H9 (cell line): Measurements from ENCODE around the gene EFNA5. TPM values are rescaled to one million over a fixed set of nuclear protein-coding genes. Genes with fewer than 3 reads are reported as not detected.

ENCODE experiments used
- DNase-seq: peaks from one replicate; pipeline ENCODE4 v3.0.0-alpha.2; 2017
- H2AFZ ChIP-seq: one replicate; pipeline ENCODE4 v1.6.1; 2013; ENCODE audit warnings: mild to moderate bottlenecking, low read length, control low read depth, moderate library complexity
- H2AK5ac ChIP-seq: 2 replicates; pipeline ENCODE4 v1.6.1; 2013; ENCODE audit warnings: low read length, control low read depth, mixed read lengths; ENCODE audit not compliant: insufficient read length
- H2BK120ac ChIP-seq: one replicate; pipeline ENCODE4 v1.6.1; 2013; ENCODE audit warnings: low read depth, mild to moderate bottlenecking, low read length, control low read depth, inconsistent platforms; ENCODE audit not compliant: poor library complexity, severe bottlenecking
- H2BK12ac ChIP-seq: 2 replicates; pipeline ENCODE4 v1.6.1; 2013; ENCODE audit warnings: low read length, control low read depth, mixed read lengths, low read depth; ENCODE audit not compliant: insufficient read length
- H2BK15ac ChIP-seq: 2 replicates; pipeline ENCODE4 v1.6.1; 2013; ENCODE audit warnings: low read depth, low read length, control low read depth
- H2BK20ac ChIP-seq: one replicate; pipeline ENCODE4 v1.6.1; 2013; ENCODE audit warnings: low read depth, mild to moderate bottlenecking, low read length, control low read depth, inconsistent platforms; ENCODE audit not compliant: poor library complexity, severe bottlenecking
- H2BK5ac ChIP-seq: 2 replicates; pipeline ENCODE4 v1.6.1; 2013; ENCODE audit warnings: low read length, control low read depth, mixed read lengths; ENCODE audit not compliant: insufficient read length
- H3K14ac ChIP-seq: 2 replicates; pipeline ENCODE4 v1.6.1; 2013; ENCODE audit warnings: low read length, control low read depth; ENCODE audit not compliant: insufficient read depth
- H3K18ac ChIP-seq: 2 replicates; pipeline ENCODE4 v1.6.1; 2013; ENCODE audit warnings: low read depth, mild to moderate bottlenecking, mixed read lengths, low read length, control low read depth; ENCODE audit not compliant: insufficient read length
- H3K23ac ChIP-seq: 2 replicates; pipeline ENCODE4 v1.6.1; 2013; ENCODE audit warnings: low read length, control low read depth, mixed read lengths, low read depth; ENCODE audit not compliant: insufficient read length
- H3K23me2 ChIP-seq: 2 replicates; pipeline ENCODE4 v1.6.1; 2013; ENCODE audit warnings: low read depth, mild to moderate bottlenecking, mixed read lengths, low read length, control low read depth; ENCODE audit not compliant: insufficient read length, poor library complexity, severe bottlenecking
- H3K27ac ChIP-seq: 2 replicates; pipeline ENCODE4 v1.5.1; 2013; ENCODE audit warnings: low read length, control low read depth, mixed read lengths, low read depth; ENCODE audit not compliant: insufficient read length
- H3K27me3 ChIP-seq: 2 replicates; pipeline ENCODE4 v1.6.1; 2013; ENCODE audit warnings: low read length, control low read depth, inconsistent platforms; ENCODE audit not compliant: insufficient read depth
- H3K4ac ChIP-seq: 2 replicates; pipeline ENCODE4 v1.6.1; 2013; ENCODE audit warnings: low read depth, mild to moderate bottlenecking, control low read depth, inconsistent platforms, low read length, moderate library complexity
- H3K4me1 ChIP-seq: 2 replicates; pipeline ENCODE4 v1.6.1; 2013; ENCODE audit warnings: low read length, control low read depth, inconsistent platforms; ENCODE audit not compliant: insufficient read depth
- H3K4me2 ChIP-seq: 2 replicates; pipeline ENCODE4 v1.6.1; 2013; ENCODE audit warnings: low read length, control low read depth, mixed read lengths; ENCODE audit not compliant: insufficient read length, insufficient read depth
- H3K56ac ChIP-seq: 2 replicates; pipeline ENCODE4 v1.6.1; 2013; ENCODE audit warnings: low read depth, mild to moderate bottlenecking, mixed read lengths, low read length, control low read depth; ENCODE audit not compliant: insufficient read length
- H3K79me1 ChIP-seq: 2 replicates; pipeline ENCODE4 v1.6.1; 2013; ENCODE audit warnings: low read depth, mild to moderate bottlenecking, moderate library complexity, low read length, control low read depth, inconsistent platforms; ENCODE audit not compliant: insufficient read depth, poor library complexity, severe bottlenecking
- H3K79me2 ChIP-seq: 2 replicates; pipeline ENCODE4 v1.6.1; 2013; ENCODE audit warnings: low read length, control low read depth, inconsistent platforms; ENCODE audit not compliant: insufficient read depth
- H3K9ac ChIP-seq: 2 replicates; pipeline ENCODE4 v1.6.1; 2013; ENCODE audit warnings: low read length, control low read depth, mixed read lengths; ENCODE audit not compliant: insufficient read length; ENCODE audit errors: extremely low read depth
- H3K9me3 ChIP-seq: one replicate; pipeline ENCODE4 v1.6.1; 2013; ENCODE audit warnings: low read depth, low read length, inconsistent platforms; ENCODE audit not compliant: control insufficient read depth
- H3T11ph ChIP-seq: one replicate; pipeline ENCODE4 v1.6.1; 2013; ENCODE audit warnings: mild to moderate bottlenecking, low read length, control low read depth, inconsistent platforms
- H4K20me1 ChIP-seq: one replicate; pipeline ENCODE4 v1.6.1; 2013; ENCODE audit not compliant: control insufficient read depth, insufficient read length, insufficient read depth
- H4K5ac ChIP-seq: 2 replicates; pipeline ENCODE4 v1.6.1; 2013; ENCODE audit warnings: low read depth, mild to moderate bottlenecking, mixed read lengths, low read length, control low read depth; ENCODE audit not compliant: insufficient read length
- H4K8ac ChIP-seq: replicated peaks from 2 replicates; pipeline ENCODE4 v1.6.1; 2013; ENCODE audit warnings: low read length, control low read depth, mixed read lengths, low read depth; ENCODE audit not compliant: insufficient read length
- H4K91ac ChIP-seq: 2 replicates; pipeline ENCODE4 v1.6.1; 2013; ENCODE audit warnings: low read depth, mild to moderate bottlenecking, moderate library complexity, mixed read lengths, low read length, control low read depth; ENCODE audit not compliant: insufficient read length
- H3K27ac Mint-ChIP-seq, 3 experiments: 2 replicates in 2 of 3; 3 replicates in 1 of 3; pipeline ENCODE4 v1.8.0; 2020 to 2021; ENCODE audit warnings: mixed read lengths in 3 of 3, mild to moderate bottlenecking in 1 of 3, moderate library complexity in 1 of 3
- H3K27me3 Mint-ChIP-seq: 2 replicates; pipeline ENCODE4 v1.8.0; 2021; ENCODE audit warnings: low read depth, mild to moderate bottlenecking, moderate library complexity, mixed read lengths
- H3K36me3 Mint-ChIP-seq, 3 experiments: 2 replicates in 2 of 3; 3 replicates in 1 of 3; pipeline ENCODE4 v1.8.0; 2020 to 2021; ENCODE audit warnings: low read depth in 3 of 3, mixed read lengths in 3 of 3; ENCODE audit not compliant: insufficient read depth in 1 of 3
- H3K4me1 Mint-ChIP-seq, 2 experiments: 2 replicates each; pipeline ENCODE4 v1.8.0; 2020; ENCODE audit warnings: mixed read lengths in 2 of 2
- H3K4me3 Mint-ChIP-seq, 2 experiments: 2 replicates in 1 of 2; 3 replicates in 1 of 2; pipeline ENCODE4 v1.8.0; 2020 to 2021; ENCODE audit warnings: mild to moderate bottlenecking in 2 of 2, mixed read lengths in 2 of 2, moderate library complexity in 1 of 2
- H3K9me3 Mint-ChIP-seq, 2 experiments: 2 replicates in 1 of 2; 3 replicates in 1 of 2; pipeline ENCODE4 v1.8.0; 2020; ENCODE audit warnings: mild to moderate bottlenecking in 2 of 2, mixed read lengths in 2 of 2, moderate library complexity in 1 of 2
- CTCF ChIP-seq: fragments of 200-600 bp; sonication (generic); conservative IDR thresholded peaks from 3 replicates; pipeline ENCODE4 v1.8.0; 2021; ENCODE audit warnings: antibody characterized with exemption, mild to moderate bottlenecking
- WGBS: extraction: QIAGEN DNeasy Blood & Tissue Kit; methylation state at CpG from one replicate; pipeline ENCODE4 v1.1.7; 2013; ENCODE audit warnings: missing lambda C conversion rate, low lambda C conversion rate, mixed read lengths; ENCODE audit not compliant: insufficient read length; ENCODE audit errors: extremely low coverage; 5-methylcytosine and 5-hydroxymethylcytosine counted together
- total RNA-seq: library from RNA; stranded (reverse); gene quantifications from 2 replicates; pipeline ENCODE4 v1.2.1, GENCODE V29; 2021

The EFNA5 gene
- total RNA-seq, 1 experiment from 2014 or later, result 20.4 TPM

GRCh38 chr5:107395632-107396350, 274.9 kb downstream of the EFNA5 start:
- Histone ChIP-seq H4K5ac (no peak overlapping the region), H3K79me1 (no peaks in the 10 kb centered on the region), H3T11ph (no peak overlapping the region), H3K56ac (no peak overlapping the region), H2BK120ac (no peak overlapping the region), H3K27ac (no peak overlapping the region), H4K8ac (no peak overlapping the region), H3K18ac (no peak overlapping the region), H3K27me3 (no peaks in the 10 kb centered on the region), H3K23me2 (no peaks in the 10 kb centered on the region), H2BK12ac (no peak overlapping the region), H4K91ac (no peak overlapping the region), H3K9me3 (no peaks in the 10 kb centered on the region), H3K4me2 (no peak overlapping the region), H2BK15ac (no peak overlapping the region), H3K4me1 (no peaks in the 10 kb centered on the region; the same call in 1 of the 2 replicates), H3K14ac (no peak overlapping the region), H2BK20ac (no peak overlapping the region), H2AFZ (no peak overlapping the region), H2AK5ac (no peak overlapping the region), H4K20me1 (no peaks in the 10 kb centered on the region), H3K4ac (no peak overlapping the region), H2BK5ac (no peak overlapping the region), H3K9ac (no peak overlapping the region), H3K23ac (no peak overlapping the region), H3K79me2 (no peaks in the 10 kb centered on the region)
- no peak for TF ChIP-seq CTCF
- Mint-ChIP-seq H3K4me3 (no peak overlapping the region), H3K36me3 (peaks cover 0 to 4% (median 4%) of the 10 kb centered on the region in 3 experiments; a peak in 1 of 7 replicates), H3K4me1 (peaks cover 62 to 66% of the 10 kb centered on the region in 2 experiments), H3K27ac (peak overlapping the region in 2 of 3 experiments; percentile 38 to 91; a peak in 4 of 7 replicates), H3K27me3 (no peaks in the 10 kb centered on the region; the same call in 1 of the 2 replicates), H3K9me3 (no peaks in the 10 kb centered on the region; a peak in 1 of 5 replicates)
- no peak for DNase-seq
- WGBS, result no CpG with 5 or more reads among the region's 5 CpGs
